MM.1S (cell line): Measurements from ENCODE around the gene TLR5.
"Not testable (repeated sequence)": the region's sequence is repeated elsewhere in the genome, so short reads cannot be mapped to it uniquely, and the experiment has no call there.

ENCODE experiments used
- DNase-seq: peaks from one replicate; pipeline ENCODE4 v3.0.0-alpha.2; 2015
- H2AFZ ChIP-seq: fragments of 300-600 bp; sonication (generic); 2 replicates; pipeline ENCODE4 v1.6.0; 2016; ENCODE audit warnings: antibody characterized with exemption, low read length
- H3F3A ChIP-seq: fragments of 300-600 bp; sonication (generic); 2 replicates; pipeline ENCODE4 v1.6.1; 2016; ENCODE audit warnings: mild to moderate bottlenecking, antibody characterized with exemption, low read length, moderate library complexity, mixed read lengths; ENCODE audit not compliant: insufficient read depth
- H3K27ac ChIP-seq: fragments of 300-600 bp; sonication (generic); 2 replicates; pipeline ENCODE4 v1.5.1; 2016; ENCODE audit warnings: mild to moderate bottlenecking, low read length
- H3K27me3 ChIP-seq: fragments of 300-600 bp; sonication (generic); replicated peaks from 2 replicates; pipeline ENCODE4 v1.6.0; 2016; ENCODE audit warnings: low read length; ENCODE audit not compliant: insufficient read depth
- H3K36me3 ChIP-seq: fragments of 300-600 bp; sonication (generic); replicated peaks from 2 replicates; pipeline ENCODE4 v1.6.1; 2016; ENCODE audit warnings: mild to moderate bottlenecking, low read length, mixed read lengths; ENCODE audit not compliant: insufficient read depth
- H3K4me1 ChIP-seq: fragments of 300-600 bp; sonication (generic); 2 replicates; pipeline ENCODE4 v1.6.1; 2016; ENCODE audit warnings: low read length, mixed read lengths
- H3K4me2 ChIP-seq: fragments of 300-600 bp; sonication (generic); 2 replicates; pipeline ENCODE4 v1.6.0; 2016; ENCODE audit warnings: low read depth, low read length
- H3K4me3 ChIP-seq: fragments of 300-600 bp; sonication (generic); 2 replicates; pipeline ENCODE4 v1.5.1; 2016; ENCODE audit warnings: low read length, mixed read lengths
- H3K79me2 ChIP-seq: fragments of 300-600 bp; sonication (generic); 2 replicates; pipeline ENCODE4 v1.6.1; 2016; ENCODE audit warnings: mixed run types, low read length, mixed read lengths
- H3K9ac ChIP-seq: fragments of 300-600 bp; sonication (generic); 2 replicates; pipeline ENCODE4 v1.6.1; 2016; ENCODE audit warnings: low read length, mixed read lengths
- H3K9me2 ChIP-seq: fragments of 300-600 bp; sonication (generic); replicated peaks from 2 replicates; pipeline ENCODE4 v1.6.1; 2016; ENCODE audit warnings: mild to moderate bottlenecking, low read length, mixed read lengths; ENCODE audit not compliant: insufficient read depth
- H3K9me3 ChIP-seq: fragments of 300-600 bp; sonication (generic); replicated peaks from 2 replicates; pipeline ENCODE4 v1.6.1; 2016; ENCODE audit warnings: mild to moderate bottlenecking, low read length, mixed read lengths; ENCODE audit not compliant: insufficient read depth
- H4K20me1 ChIP-seq: fragments of 300-600 bp; sonication (generic); 2 replicates; pipeline ENCODE4 v1.6.1; 2016; ENCODE audit warnings: mild to moderate bottlenecking, low read length, moderate library complexity, mixed read lengths; ENCODE audit not compliant: insufficient read depth
- CTCF ChIP-seq: fragments of 300-600 bp; sonication (generic); IDR thresholded peaks from 2 replicates; pipeline ENCODE4 v1.5.1; 2016; ENCODE audit warnings: antibody characterized with exemption, low read length, mixed read lengths
- EZH2 ChIP-seq: fragments of 300-600 bp; sonication (generic); optimal IDR thresholded peaks from 2 replicates; pipeline ENCODE3; 2017; ENCODE audit warnings: low read depth, mild to moderate bottlenecking, antibody characterized with exemption, low read length, mixed read lengths
- EZH2phosphoT487 ChIP-seq: fragments of 300-600 bp; sonication (generic); IDR thresholded peaks from 2 replicates; pipeline ENCODE4 v1.6.1; 2018; ENCODE audit warnings: antibody characterized with exemption, low read length

The TLR5 gene

GRCh38 chr1:223176437-223176836, 33.4 kb upstream of the TLR5 start:
- Histone ChIP-seq H4K20me1 (no peaks in the 10 kb centered on the region), H3K4me2 (no peak overlapping the region), H3K4me1 (no peaks in the 10 kb centered on the region), H3K27me3 (no peaks in the 10 kb centered on the region), H2AFZ (no peak overlapping the region), H3K79me2 (no peaks in the 10 kb centered on the region), H3K27ac (no peak overlapping the region), H3F3A (no peaks in the 10 kb centered on the region), H3K9me2 (no peaks in the 10 kb centered on the region), H3K9me3 (no peaks in the 10 kb centered on the region), H3K4me3 (no peak overlapping the region), H3K36me3 (no peaks in the 10 kb centered on the region), H3K9ac (no peak overlapping the region)
- no peak for DNase-seq
- no peak for TF ChIP-seq EZH2phosphoT487
- no peak for TF ChIP-seq CTCF
- no peak for TF ChIP-seq EZH2

GRCh38 chr1:223175633-223176032, 32.6 kb upstream of the TLR5 start:
- Histone ChIP-seq H3K4me3 (no peak overlapping the region), H3F3A (no peaks in the 10 kb centered on the region), H3K79me2 (no peaks in the 10 kb centered on the region), H2AFZ (no peak overlapping the region), H4K20me1 (no peaks in the 10 kb centered on the region), H3K27me3 (no peaks in the 10 kb centered on the region), H3K9ac (no peak overlapping the region), H3K4me2 (no peak overlapping the region), H3K9me3 (no peaks in the 10 kb centered on the region), H3K9me2 (no peaks in the 10 kb centered on the region), H3K4me1 (no peaks in the 10 kb centered on the region), H3K27ac (no peak overlapping the region), H3K36me3 (no peaks in the 10 kb centered on the region)
- TF ChIP-seq CTCF: no peak
- TF ChIP-seq EZH2phosphoT487: no peak
- TF ChIP-seq EZH2: no peak
- DNase-seq: no peak

GRCh38 chr1:223175032-223175431, 32.0 kb upstream of the TLR5 start:
- Histone ChIP-seq H3K9ac (no peak overlapping the region), H3K27ac (no peak overlapping the region), H3K36me3 (no peaks in the 10 kb centered on the region), H3K79me2 (no peaks in the 10 kb centered on the region), H3K27me3 (no peaks in the 10 kb centered on the region), H4K20me1 (no peaks in the 10 kb centered on the region), H2AFZ (no peak overlapping the region), H3K4me1 (no peaks in the 10 kb centered on the region), H3K9me2 (no peaks in the 10 kb centered on the region), H3K4me2 (no peak overlapping the region), H3K4me3 (no peak overlapping the region), H3K9me3 (no peaks in the 10 kb centered on the region), H3F3A (no peaks in the 10 kb centered on the region)
- DNase-seq: no peak
- no peak for TF ChIP-seq CTCF
- TF ChIP-seq EZH2phosphoT487: no peak
- TF ChIP-seq EZH2: no peak

GRCh38 chr1:223169458-223169857, 26.4 kb upstream of the TLR5 start:
- H3K9me3 ChIP-seq, H3K27ac ChIP-seq, H3K9me2 ChIP-seq, H4K20me1 ChIP-seq, H3K4me2 ChIP-seq, H3F3A ChIP-seq, H3K4me1 ChIP-seq, H3K27me3 ChIP-seq, H2AFZ ChIP-seq, H3K9ac ChIP-seq, H3K79me2 ChIP-seq, H3K4me3 ChIP-seq, DNase-seq, H3K36me3 ChIP-seq: not testable (repeated sequence)
